ENCODE data around the gene CTDNEP1.
A peak's percentile ranks its signal among the peaks of the same experiment; 100 is the strongest.

CTDNEP1 gene

GRCh38 chr17:7222093-7222971 is 29.2 kb downstream of the CTDNEP1 start:
- TF ChIP-seq BHLHE40 (IDR thresholded peaks at IDR 0.05; ENCODE audit: borderline replicate concordance) = no peak
- no peak for TF ChIP-seq HDGF (IDR thresholded peaks at IDR 0.05; ENCODE audit: borderline replicate concordance)
- TF ChIP-seq FOXM1 (IDR thresholded peaks at IDR 0.05; ENCODE audit: borderline replicate concordance) = no peak
- TF ChIP-seq FOXA1 (IDR thresholded peaks at IDR 0.05) = no peak
- no peak for TF ChIP-seq NFRKB (IDR thresholded peaks at IDR 0.05)
- TF ChIP-seq SP1 (IDR thresholded peaks at IDR 0.05) = no peak
- TF ChIP-seq PKNOX1 (IDR thresholded peaks at IDR 0.05) = no peak
- TF ChIP-seq ZNF384 (IDR thresholded peaks at IDR 0.05) = no peak
- TF ChIP-seq SUZ12 (IDR thresholded peaks at IDR 0.05) = no peak
- TF ChIP-seq LEF1 (IDR thresholded peaks at IDR 0.05; ENCODE audit: borderline replicate concordance) = no peak
- no peak for TF ChIP-seq FOXK2 (IDR thresholded peaks at IDR 0.05)
- no peak for TF ChIP-seq L3MBTL2 (conservative IDR thresholded peaks at IDR 0.05)
- TF ChIP-seq ARNT (IDR thresholded peaks at IDR 0.05) = no peak
- TF ChIP-seq TARDBP (IDR thresholded peaks at IDR 0.05) = no peak
- TF ChIP-seq CTBP1 (IDR thresholded peaks at IDR 0.05; ENCODE audit: borderline replicate concordance) = no peak
- no peak for TF ChIP-seq ELF4 (IDR thresholded peaks at IDR 0.05)
- DNase-seq (ENCODE audit: extremely low spot score) = no peak
- POLR2A ChIA-PET = interaction anchor here (0.8 to 9.3 kb wide), 4 partner anchors 11 to 176 kb away, joined by 3 to 166 read pairs (median 8); partner anchors contain the start of genes DVL2, GABARAP and PHF23
- CTCF ChIA-PET = interaction anchor here (0.6 to 1.1 kb wide), 2 partner anchors 43 to 177 kb away, joined by 5 read pairs; no protein-coding TSS in a partner anchor

- POLR2A ChIA-PET = interaction anchor here (0.7 to 9.3 kb wide), 16 partner anchors 10 to 175 kb away, joined by 3 to 166 read pairs (median 3); partner anchors contain the start of genes CTDNEP1, DVL2, ELP5 and GABARAP
- CTCF ChIA-PET = interaction anchor here (0.9 to 1.4 kb wide), 2 partner anchors 15 to 21 kb away, joined by 4 read pairs; partner anchors contain the start of gene GABARAP
- DNase-seq (ENCODE audit: extremely low spot score) = no peak
- TF ChIP-seq SP1 (IDR thresholded peaks at IDR 0.05) (no peak), BHLHE40 (IDR thresholded peaks at IDR 0.05; ENCODE audit: borderline replicate concordance) (no peak), TARDBP (IDR thresholded peaks at IDR 0.05) (no peak), PKNOX1 (IDR thresholded peaks at IDR 0.05) (no peak), NFRKB (IDR thresholded peaks at IDR 0.05) (no peak), FOXA1 (IDR thresholded peaks at IDR 0.05) (no peak), LEF1 (IDR thresholded peaks at IDR 0.05; ENCODE audit: borderline replicate concordance) (no peak), FOXK2 (IDR thresholded peaks at IDR 0.05) (no peak), HDGF (IDR thresholded peaks at IDR 0.05; ENCODE audit: borderline replicate concordance) (no peak), FOXM1 (IDR thresholded peaks at IDR 0.05; ENCODE audit: borderline replicate concordance) (no peak)
Measured at GRCh38 chr17:7221278-7222092, 30.0 kb downstream of the CTDNEP1 start.

GRCh38 chr17:7220593-7221277 is 30.8 kb downstream of the CTDNEP1 start:
- ChIA-PET POLR2A (interaction anchor here (0.7 to 9.3 kb wide), 18 partner anchors 8 to 175 kb away, joined by 3 to 166 read pairs (median 4); partner anchors contain the start of genes CTDNEP1, DVL2, ELP5 and GABARAP), CTCF (interaction anchor here (0.9 to 1.4 kb wide), 2 partner anchors 16 to 22 kb away, joined by 4 read pairs; partner anchors contain the start of gene GABARAP)
- TF ChIP-seq FOXA1 (IDR thresholded peaks at IDR 0.05) (no peak), TARDBP (IDR thresholded peaks at IDR 0.05) (no peak), ZNF384 (IDR thresholded peaks at IDR 0.05) (no peak), CTBP1 (IDR thresholded peaks at IDR 0.05; ENCODE audit: borderline replicate concordance) (no peak), ELF4 (IDR thresholded peaks at IDR 0.05) (no peak), SUZ12 (IDR thresholded peaks at IDR 0.05) (no peak), ARNT (IDR thresholded peaks at IDR 0.05) (no peak), FOXK2 (IDR thresholded peaks at IDR 0.05) (no peak), HDGF (IDR thresholded peaks at IDR 0.05; ENCODE audit: borderline replicate concordance) (no peak), FOXM1 (IDR thresholded peaks at IDR 0.05; ENCODE audit: borderline replicate concordance) (no peak), PKNOX1 (IDR thresholded peaks at IDR 0.05) (no peak), NFRKB (IDR thresholded peaks at IDR 0.05) (no peak), LEF1 (IDR thresholded peaks at IDR 0.05; ENCODE audit: borderline replicate concordance) (no peak), BHLHE40 (IDR thresholded peaks at IDR 0.05; ENCODE audit: borderline replicate concordance) (no peak), SP1 (IDR thresholded peaks at IDR 0.05) (no peak), L3MBTL2 (conservative IDR thresholded peaks at IDR 0.05) (no peak)
- peak; percentile 48 for DNase-seq (ENCODE audit: extremely low spot score)

- ChIA-PET CTCF (interaction anchor here (0.6 to 1.4 kb wide), 2 partner anchors 17 to 29 kb away, joined by 3 to 4 read pairs; no protein-coding TSS in a partner anchor), POLR2A (interaction anchor here (0.6 to 9.3 kb wide), 27 partner anchors 9 to 185 kb away, joined by 3 to 166 read pairs (median 4); partner anchors contain the start of genes DVL2, GABARAP, NEURL4 and PHF23)
- peak; percentile 71 for DNase-seq (ENCODE audit: extremely low spot score)
- TF ChIP-seq ZNF384 (IDR thresholded peaks at IDR 0.05) (no peak), FOXK2 (IDR thresholded peaks at IDR 0.05) (no peak), TARDBP (IDR thresholded peaks at IDR 0.05) (no peak), FOXA1 (IDR thresholded peaks at IDR 0.05) (no peak), PKNOX1 (IDR thresholded peaks at IDR 0.05) (no peak), HDGF (IDR thresholded peaks at IDR 0.05; ENCODE audit: borderline replicate concordance) (no peak), NFRKB (IDR thresholded peaks at IDR 0.05) (no peak), SUZ12 (IDR thresholded peaks at IDR 0.05) (no peak), CTBP1 (IDR thresholded peaks at IDR 0.05; ENCODE audit: borderline replicate concordance) (no peak), ELF4 (IDR thresholded peaks at IDR 0.05) (no peak), L3MBTL2 (conservative IDR thresholded peaks at IDR 0.05) (no peak), LEF1 (IDR thresholded peaks at IDR 0.05; ENCODE audit: borderline replicate concordance) (no peak)
Measured at GRCh38 chr17:7219812-7220592, 31.5 kb downstream of the CTDNEP1 start, which contains the start of the genes ACADVL and DLG4. Gene ACADVL, plus strand, starts transcription at chr17:7219938. Its CDS starts 47 bp downstream, at chr17:7219985. Gene DLG4, minus strand, starts transcription at chr17:7219836.

All from HEK293T (cell line).